Neural progenitor cell (in vitro differentiated cells): ENCODE measurements around the gene EXOSC1.

Experiments used
- EZH2phosphoT487 ChIP-seq: fragments of 200-600 bp; sonication (generic); IDR thresholded peaks from 2 replicates; pipeline ENCODE4 v1.6.1; 2017; ENCODE audit warnings: antibody characterized with exemption
- TF ChIP-seq, protein P1 (sequence below): fragments of 200-600 bp; sonication (generic); IDR thresholded peaks from 2 replicates; pipeline ENCODE4 v1.5.1; 2017; ENCODE audit warnings: antibody characterized with exemption, mild to moderate bottlenecking

DNA sequence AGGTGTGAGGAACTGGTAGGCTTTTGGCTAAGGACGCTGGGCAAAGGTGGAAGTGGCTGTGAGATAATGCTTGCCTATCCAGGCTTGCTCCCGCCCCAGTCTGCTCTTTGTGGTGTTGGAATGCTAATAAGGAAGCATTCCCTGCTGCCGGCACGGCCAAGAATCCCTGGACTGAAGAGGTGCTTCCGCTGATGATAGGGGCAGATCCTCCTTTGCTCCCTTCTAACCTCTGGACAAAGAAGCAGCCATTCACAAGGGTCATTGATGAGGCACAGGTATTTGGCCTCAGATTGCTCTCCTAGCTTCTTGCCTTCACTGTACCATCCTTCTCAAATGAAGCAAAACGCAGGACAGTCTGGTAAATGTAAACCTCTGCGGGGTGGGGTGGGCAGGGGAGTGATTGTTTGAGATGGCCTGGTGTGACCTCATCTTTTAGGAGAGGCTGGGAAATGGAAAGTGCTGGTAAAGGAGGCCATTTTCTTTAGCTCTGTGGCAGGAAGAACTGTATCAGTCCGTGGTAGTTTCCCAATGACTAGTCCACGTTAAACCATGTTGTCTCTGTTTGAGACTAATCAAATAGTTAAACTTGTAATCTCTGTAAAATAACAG is 18.1 kb downstream of the EXOSC1 start:
- TF ChIP-seq, protein P1, sequence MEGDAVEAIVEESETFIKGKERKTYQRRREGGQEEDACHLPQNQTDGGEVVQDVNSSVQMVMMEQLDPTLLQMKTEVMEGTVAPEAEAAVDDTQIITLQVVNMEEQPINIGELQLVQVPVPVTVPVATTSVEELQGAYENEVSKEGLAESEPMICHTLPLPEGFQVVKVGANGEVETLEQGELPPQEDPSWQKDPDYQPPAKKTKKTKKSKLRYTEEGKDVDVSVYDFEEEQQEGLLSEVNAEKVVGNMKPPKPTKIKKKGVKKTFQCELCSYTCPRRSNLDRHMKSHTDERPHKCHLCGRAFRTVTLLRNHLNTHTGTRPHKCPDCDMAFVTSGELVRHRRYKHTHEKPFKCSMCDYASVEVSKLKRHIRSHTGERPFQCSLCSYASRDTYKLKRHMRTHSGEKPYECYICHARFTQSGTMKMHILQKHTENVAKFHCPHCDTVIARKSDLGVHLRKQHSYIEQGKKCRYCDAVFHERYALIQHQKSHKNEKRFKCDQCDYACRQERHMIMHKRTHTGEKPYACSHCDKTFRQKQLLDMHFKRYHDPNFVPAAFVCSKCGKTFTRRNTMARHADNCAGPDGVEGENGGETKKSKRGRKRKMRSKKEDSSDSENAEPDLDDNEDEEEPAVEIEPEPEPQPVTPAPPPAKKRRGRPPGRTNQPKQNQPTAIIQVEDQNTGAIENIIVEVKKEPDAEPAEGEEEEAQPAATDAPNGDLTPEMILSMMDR = no peak
- no peak for TF ChIP-seq EZH2phosphoT487
